HG03097 (cell line): ENCODE measurements around the gene CSRP3.

Experiments used
- ATAC-seq: cut with Tn5 transposase; IDR thresholded peaks from one replicate; pipeline ENCODE4 v1.9.1; 2021; ENCODE audit not compliant: unreplicated experiment, low FRiP score

Gene CSRP3

DNA sequence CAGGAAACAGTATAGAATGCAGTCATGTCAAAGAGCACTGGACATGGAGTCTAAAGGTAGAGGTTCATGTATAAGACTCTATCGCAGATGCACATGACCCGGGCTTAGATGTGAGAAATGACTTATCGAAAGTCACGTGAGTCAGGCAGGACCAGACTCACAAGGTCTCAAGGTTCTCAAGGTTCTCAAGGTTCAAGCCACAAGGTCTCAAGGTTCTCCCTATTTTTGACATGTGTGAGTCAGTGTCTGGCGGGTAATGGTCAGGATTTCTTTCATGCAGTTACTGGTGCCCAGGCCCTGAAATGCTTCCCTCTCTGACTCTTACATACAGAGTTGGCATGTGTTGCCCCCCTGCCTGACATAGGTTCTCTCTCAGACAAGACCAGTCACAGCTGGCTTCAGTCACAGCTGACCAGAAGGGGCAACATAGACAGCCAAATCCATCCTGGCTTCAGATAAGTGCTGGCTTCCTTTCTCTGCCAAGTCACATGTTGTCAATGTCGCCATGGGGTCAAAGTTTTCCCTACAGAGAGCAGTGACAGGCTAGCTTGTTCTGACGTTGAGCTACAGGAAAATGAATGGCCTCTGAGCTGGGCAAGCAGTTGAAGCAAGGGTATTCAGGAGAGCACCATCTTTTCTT lies 10.1 kb downstream of the CSRP3 start:
- no peak for ATAC-seq

GRCh38 chr11:19187833-19188258 lies 13.9 kb downstream of the CSRP3 start:
- ATAC-seq = no peak

DNA sequence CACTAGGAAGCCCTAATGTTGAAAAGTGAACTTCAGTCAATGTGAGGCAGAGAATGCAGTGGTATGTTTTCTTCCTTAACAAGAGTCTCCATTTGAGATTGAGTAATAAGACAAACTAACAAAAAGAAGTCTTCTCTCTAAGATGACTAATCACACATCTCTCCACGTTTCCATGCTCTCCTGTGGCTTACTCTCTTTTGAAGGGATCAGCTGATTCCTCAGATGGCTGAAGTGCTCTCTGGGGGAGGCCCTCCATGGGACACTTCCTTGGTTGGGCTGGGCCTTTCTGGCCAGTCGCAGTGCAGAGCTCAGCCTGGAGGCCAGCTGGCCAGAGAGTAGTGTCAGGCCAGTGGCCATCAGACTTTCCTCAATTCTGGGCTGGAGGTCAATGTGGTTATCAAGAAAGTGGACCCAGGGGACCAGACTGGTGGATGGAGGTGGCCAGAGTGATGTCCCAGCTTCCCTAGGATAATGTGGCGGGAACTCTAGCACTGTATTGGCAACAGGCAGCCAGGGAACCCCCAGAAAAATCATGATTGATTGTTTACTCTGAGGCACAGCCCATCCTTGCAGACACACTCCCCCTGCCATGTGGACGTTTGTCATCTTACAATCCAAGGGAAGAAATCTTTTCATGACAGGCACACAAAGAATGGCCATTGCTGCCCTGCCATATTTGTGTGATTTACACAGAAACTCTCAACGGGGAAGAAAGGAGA lies 14.5 kb downstream of the CSRP3 start:
- ATAC-seq = no peak

DNA sequence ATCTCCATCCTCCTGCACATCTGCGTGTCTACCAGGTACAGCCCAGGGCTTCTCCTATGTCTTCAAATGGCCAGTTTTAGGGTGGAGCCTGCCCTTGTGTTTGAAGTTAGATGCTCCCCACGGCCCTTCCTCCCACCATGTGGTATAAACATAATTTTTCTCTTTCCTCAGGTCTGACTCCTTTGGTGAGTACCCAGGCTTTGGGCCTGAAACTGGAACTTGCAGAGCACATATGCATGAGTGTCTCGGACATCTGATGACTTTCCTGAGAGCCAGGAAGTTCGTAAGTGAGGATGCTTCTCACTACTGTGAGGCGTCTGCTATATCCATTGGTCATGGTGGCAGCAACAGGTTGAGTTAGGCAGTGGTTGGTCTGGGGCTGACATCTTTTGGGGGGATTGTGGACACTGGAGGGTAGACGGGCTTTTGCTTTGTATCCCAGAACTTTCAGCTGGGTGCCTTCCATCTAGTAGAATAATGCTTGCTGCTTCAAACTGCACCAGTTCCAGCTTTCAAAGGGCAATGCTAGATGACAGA lies 16.2 kb downstream of the CSRP3 start:
- no peak for ATAC-seq

GRCh38 chr11:19185036-19185435 lies 16.7 kb downstream of the CSRP3 start:
- no peak for ATAC-seq

GRCh38 chr11:19183646-19184045 lies 18.1 kb downstream of the CSRP3 start:
- no peak for ATAC-seq

DNA sequence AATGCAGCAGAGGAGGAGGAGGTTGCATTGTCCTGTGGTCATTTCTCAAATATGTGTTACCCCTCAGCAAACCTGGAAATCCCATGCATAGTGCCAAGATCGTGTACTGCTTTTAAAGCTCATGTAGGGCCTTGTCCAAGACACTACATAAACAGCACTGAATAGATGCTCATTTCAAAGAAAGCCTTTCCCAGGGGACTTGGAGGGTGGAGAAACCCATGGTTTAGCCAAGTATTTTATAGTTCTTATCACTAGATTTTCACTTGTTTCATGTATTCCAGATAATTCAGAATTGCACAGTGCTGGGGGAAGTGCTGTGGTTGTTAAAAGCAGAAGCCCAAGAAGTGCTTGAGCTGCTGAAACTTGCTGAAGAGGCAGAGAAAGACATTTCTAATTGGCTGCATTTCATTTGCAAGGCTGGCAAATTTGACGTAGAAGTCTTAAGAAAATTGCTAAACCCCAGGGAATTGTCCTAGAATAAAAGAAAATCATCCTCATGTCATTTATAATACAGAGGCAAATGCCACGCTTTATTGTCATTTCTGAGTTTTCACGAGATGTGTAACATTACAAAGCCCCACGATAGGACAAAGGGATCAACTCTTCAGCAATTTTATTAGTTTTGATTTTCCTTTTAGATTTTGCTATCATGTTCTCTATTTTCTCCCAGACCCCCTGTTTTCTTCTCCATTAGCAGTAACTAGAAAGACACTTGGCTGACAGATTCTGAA lies 20.1 kb downstream of the CSRP3 start:
- no peak for ATAC-seq

- no peak for ATAC-seq
Observed at GRCh38 chr11:19176629-19177186, 25.1 kb downstream of the CSRP3 start.

DNA sequence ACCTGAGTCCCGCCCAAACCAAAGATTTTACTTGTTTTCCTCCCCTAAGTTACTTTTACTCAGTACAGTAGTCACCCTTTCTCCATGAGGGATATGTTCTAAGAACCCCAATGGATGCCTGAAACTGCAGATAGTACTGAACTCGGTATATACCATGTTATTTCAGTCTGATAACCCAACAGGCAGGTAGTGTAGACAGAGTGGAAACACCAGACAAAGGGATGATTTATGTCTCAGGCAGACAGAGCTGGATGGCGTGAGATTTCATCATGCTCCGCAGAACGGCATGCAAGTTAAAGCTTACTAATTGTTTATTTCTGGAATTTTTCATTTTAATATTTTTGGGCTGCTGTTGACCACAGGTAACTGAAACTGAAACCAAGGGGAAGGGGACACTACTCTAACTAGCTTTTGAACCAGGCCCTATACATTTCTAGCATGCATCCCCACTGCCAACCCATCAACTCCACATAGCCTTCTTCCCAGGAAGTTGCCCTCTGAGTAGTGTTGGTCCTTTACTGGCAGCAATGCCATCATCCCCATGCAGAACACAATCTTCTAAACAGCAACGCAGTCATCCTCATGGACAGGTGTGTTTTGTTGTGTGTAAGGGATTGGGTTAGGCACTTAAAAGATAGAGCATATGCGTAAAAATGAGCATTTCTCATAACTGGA lies 27.7 kb downstream of the CSRP3 start:
- no peak for ATAC-seq

- no peak for ATAC-seq
Observed at GRCh38 chr11:19173004-19173689, 28.6 kb downstream of the CSRP3 start.

- no peak for ATAC-seq
Observed at GRCh38 chr11:19168090-19168489, 33.7 kb downstream of the CSRP3 start.

DNA sequence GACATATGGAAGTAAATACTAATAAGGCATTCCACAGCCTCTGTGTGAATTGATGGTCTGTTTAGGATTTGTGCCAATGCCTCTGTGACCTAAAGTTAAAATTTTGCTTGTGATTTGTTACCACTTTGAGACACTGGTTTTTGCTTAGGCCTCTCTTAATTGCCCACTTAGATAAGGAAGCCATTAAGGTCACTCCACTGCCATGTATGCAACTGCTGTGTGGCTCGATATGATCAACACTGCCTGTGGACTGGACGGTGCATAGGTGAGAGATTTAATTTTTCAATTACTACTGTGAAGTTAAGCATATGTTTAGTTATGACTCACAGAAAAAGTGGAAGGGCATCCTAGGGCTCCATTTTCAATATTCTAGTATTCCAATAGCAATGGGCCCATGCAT lies 36.9 kb downstream of the CSRP3 start:
- ATAC-seq = no peak

GRCh38 chr11:19164230-19164855 lies 37.4 kb downstream of the CSRP3 start:
- no peak for ATAC-seq

GRCh38 chr11:19163617-19164016 lies 38.2 kb downstream of the CSRP3 start:
- ATAC-seq = no peak

GRCh38 chr11:19162951-19163505 lies 38.8 kb downstream of the CSRP3 start:
- no peak for ATAC-seq

DNA sequence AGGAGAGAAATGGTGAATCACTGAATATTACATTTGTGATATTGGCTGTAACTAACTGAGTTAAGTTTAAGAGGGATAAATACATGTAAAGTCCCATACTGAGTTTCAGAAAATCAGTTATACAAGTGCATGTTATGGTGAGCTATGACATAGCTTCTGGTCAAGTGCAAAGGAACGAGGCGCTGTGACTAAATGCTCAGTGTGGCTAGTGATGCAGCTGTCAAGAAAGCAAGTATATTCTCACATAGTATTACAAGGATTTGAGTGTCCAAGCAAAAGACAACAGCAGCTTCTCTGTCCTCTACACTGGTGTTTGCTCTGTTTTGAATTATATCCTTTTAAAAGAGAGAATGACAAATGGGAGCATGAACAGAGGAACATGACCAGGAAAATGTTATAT lies 40.1 kb downstream of the CSRP3 start:
- ATAC-seq = no peak

DNA sequence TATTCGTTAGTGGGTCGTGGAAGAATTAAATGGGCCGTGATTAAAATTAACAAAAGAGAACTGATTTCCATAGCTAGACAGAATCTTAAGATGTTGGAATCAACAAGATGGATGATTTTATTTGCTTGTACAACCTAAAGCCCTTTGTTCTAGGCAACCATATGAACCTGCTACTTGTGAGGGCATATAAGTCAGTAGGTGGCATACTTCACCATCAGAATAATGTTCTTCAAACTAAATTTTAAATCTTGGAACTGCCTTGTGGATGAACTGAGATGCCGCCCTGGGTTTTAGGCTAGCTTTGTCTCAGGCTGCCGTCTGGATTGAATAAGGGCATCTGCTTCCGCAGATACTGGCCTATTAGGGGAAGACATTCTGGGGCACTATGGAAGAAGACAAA lies 40.9 kb downstream of the CSRP3 start:
- no peak for ATAC-seq

DNA sequence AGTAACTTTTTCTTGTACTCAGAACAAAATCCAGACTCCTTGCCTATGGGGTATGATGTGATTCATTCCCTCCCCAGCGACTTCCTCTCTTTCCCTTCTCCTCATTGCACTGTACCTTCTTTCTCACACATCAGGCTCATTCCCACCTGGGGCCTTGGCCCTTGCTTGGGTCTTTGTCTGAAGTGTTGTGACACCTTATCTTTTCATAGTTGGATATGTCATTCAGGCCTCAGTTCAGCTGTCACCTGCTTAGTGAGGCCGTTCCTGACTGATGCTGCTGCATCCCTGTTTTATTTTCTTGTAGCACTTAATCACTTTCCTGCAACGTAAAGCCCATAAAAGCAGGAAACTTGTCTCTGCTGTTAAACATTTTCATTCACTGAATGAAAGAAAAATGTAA lies 44.9 kb downstream of the CSRP3 start:
- ATAC-seq = no peak

- ATAC-seq = no peak
Observed at GRCh38 chr11:19145319-19145718, 56.5 kb downstream of the CSRP3 start.
